ENCODE data around the gene HEATR5A. TPM values are rescaled to one million over a fixed set of nuclear protein-coding genes. Genes with fewer than 3 reads are reported as not detected.

HEATR5A gene
- total and polyA plus RNA-seq, 9 of the 15 experiments (the other 6 are each of a cell fraction or from before 2014, with no cell fraction given) = 8.0 to 50.9 (median 23.0) TPM

- no peak for TF ChIP-seq NELFE (IDR thresholded peaks at IDR 0.05; ENCODE audit: insufficient read depth, insufficient read length)
- no peak for TF ChIP-seq NR2F6 (CRISPR knock-in tag; IDR thresholded peaks at IDR 0.05)
- peak; percentile 87 for TF ChIP-seq TFAP4 (CRISPR knock-in tag; IDR thresholded peaks at IDR 0.05; ENCODE audit: borderline replicate concordance)
- TF ChIP-seq MEIS2 (IDR thresholded peaks at IDR 0.05; ENCODE audit: partially characterized antibody) = peak; percentile 27
- TF ChIP-seq FOXM1 (IDR thresholded peaks at IDR 0.05; ENCODE audit: low read depth) = peak; percentile 79; the same call in 1 of the 2 replicates
- TF ChIP-seq FOXM1 (CRISPR knock-in tag; IDR thresholded peaks at IDR 0.05; ENCODE audit: low read depth) = no peak
- no peak for TF ChIP-seq ZNF133 (CRISPR knock-in tag; IDR thresholded peaks at IDR 0.05)
- peak; percentile 43 for TF ChIP-seq CHD1 (IDR thresholded peaks at IDR 0.05; ENCODE audit: low read length)
- TF ChIP-seq DLX4 (CRISPR knock-in tag; IDR thresholded peaks at IDR 0.05) = no peak
- no peak for TF ChIP-seq NFXL1 (CRISPR knock-in tag; IDR thresholded peaks at IDR 0.05)
- TF ChIP-seq RBM17 (IDR thresholded peaks at IDR 0.05; ENCODE audit: borderline replicate concordance, low read depth, low read length) = no peak
- TF ChIP-seq CCNT2 (IDR thresholded peaks at IDR 0.05; ENCODE audit: borderline replicate concordance, extremely low read depth, insufficient read length, low read depth, low read length) = peak; percentile 89
- TF ChIP-seq PRDM10 (IDR thresholded peaks at IDR 0.05; ENCODE audit: partially characterized antibody) = no peak
- TF ChIP-seq NCOA4 (IDR thresholded peaks at IDR 0.05; ENCODE audit: partially characterized antibody) = peak; percentile 87
- 0 out of 2 replicates have a peak, but pooled peaks have one; percentile 8 for TF ChIP-seq MAFG (tag; conservative IDR thresholded peaks at IDR 0.05)
- peak; percentile 37 to 94; a peak in 2 of 4 replicates for TF ChIP-seq ZMIZ1 (IDR thresholded peaks at IDR 0.05; ENCODE audit: low read depth in 2 of 2, low read length in 2 of 2)
- TF ChIP-seq HCFC1 (IDR thresholded peaks at IDR 0.05; ENCODE audit: low read depth, low read length) = peak; percentile 78
- 0 out of 2 replicates have a peak, but pooled peaks have one; percentile 45 for TF ChIP-seq HDAC8 (tag; IDR thresholded peaks at IDR 0.05)
- TF ChIP-seq ZFP36 (IDR thresholded peaks at IDR 0.05; ENCODE audit: low read depth, low read length, partially characterized antibody) = no peak
Measured at GRCh38 chr14:31420319-31421111, at the start of gene HEATR5A (continued).
